ENCODE data around the gene AUTS2. TPM values are rescaled to one million over a fixed set of nuclear protein-coding genes. Genes with fewer than 3 reads are reported as not detected.

Gene AUTS2
- total RNA-seq, 1 experiment from 2014 or later = 50.0 TPM

DNA sequence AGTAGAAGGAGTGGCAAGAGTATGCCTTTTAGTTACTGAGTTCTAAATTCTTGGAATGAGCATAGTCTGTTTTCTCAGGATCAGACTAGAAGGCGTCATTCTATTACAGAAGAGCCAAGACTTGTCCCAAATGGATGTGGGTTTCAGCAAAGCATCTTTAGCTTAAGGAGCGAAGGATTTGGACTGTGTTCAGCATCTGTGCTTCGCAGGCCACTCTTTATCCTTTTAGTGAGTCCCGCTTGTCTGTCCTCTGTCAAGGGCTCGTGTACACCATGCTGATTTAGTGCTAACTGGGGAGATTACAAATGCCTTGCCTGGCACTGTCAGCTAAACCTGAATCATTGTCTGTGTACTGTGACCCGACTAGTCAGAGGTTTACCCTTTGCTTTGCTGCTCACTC is 465.7 kb downstream of the AUTS2 start (continued):
- TF ChIP-seq, protein P1, sequence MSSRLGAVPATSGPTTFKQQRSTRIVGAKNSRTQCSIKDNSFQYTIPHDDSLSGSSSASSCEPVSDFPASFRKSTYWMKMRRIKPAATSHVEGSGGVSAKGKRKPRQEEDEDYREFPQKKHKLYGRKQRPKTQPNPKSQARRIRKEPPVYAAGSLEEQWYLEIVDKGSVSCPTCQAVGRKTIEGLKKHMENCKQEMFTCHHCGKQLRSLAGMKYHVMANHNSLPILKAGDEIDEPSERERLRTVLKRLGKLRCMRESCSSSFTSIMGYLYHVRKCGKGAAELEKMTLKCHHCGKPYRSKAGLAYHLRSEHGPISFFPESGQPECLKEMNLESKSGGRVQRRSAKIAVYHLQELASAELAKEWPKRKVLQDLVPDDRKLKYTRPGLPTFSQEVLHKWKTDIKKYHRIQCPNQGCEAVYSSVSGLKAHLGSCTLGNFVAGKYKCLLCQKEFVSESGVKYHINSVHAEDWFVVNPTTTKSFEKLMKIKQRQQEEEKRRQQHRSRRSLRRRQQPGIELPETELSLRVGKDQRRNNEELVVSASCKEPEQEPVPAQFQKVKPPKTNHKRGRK (CRISPR knock-in tag; IDR thresholded peaks at IDR 0.05; ENCODE audit: borderline replicate concordance) = no peak

DNA sequence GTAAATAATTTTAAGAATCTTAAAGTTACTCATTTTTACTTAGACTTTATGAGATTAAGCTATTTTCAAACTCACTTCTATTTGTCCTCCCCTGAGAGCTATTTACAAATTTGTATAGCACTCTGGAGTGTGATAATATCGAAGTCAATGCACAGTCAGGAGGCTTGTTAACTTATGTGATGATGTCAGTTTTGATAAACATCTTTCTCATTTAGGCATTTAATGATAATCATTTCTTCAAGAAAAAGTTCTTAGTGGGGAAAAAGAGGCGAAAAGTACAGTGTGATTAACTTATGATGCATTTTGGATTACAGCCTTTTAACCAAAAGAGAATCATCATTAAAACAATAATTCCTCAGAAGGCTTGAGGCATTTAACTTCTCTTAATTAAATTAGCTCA is 468.6 kb downstream of the AUTS2 start:
- Mint-ChIP-seq H3K4me1 (peaks cover 2% of the 10 kb centered on the region; the same call in 1 of the 2 replicates), H3K9me3 (no peaks in the 10 kb centered on the region), H3K27ac (no peak overlapping the region), H3K4me3 (no peak overlapping the region), H3K27me3 (ENCODE audit: low read depth) (no peaks in the 10 kb centered on the region), H3K36me3 (no peaks in the 10 kb centered on the region)
- ATAC-seq (no peak), DNase-seq (ENCODE audit: low spot score) (no peak)
- ChIA-PET POLR2A (no interaction called here), CTCF (no interaction called here)
- TF ChIP-seq PRRX2 (CRISPR knock-in tag; IDR thresholded peaks at IDR 0.05) (no peak), HMGA2 (CRISPR knock-in tag; IDR thresholded peaks at IDR 0.05) (no peak), ZNF396 (CRISPR knock-in tag; IDR thresholded peaks at IDR 0.05; ENCODE audit: borderline replicate concordance) (no peak), GABPB1 (CRISPR knock-in tag; IDR thresholded peaks at IDR 0.05) (no peak), GTF2I (CRISPR knock-in tag; conservative IDR thresholded peaks at IDR 0.05) (no peak), RORB (CRISPR knock-in tag; IDR thresholded peaks at IDR 0.05) (no peak)
- TF ChIP-seq, protein P2, sequence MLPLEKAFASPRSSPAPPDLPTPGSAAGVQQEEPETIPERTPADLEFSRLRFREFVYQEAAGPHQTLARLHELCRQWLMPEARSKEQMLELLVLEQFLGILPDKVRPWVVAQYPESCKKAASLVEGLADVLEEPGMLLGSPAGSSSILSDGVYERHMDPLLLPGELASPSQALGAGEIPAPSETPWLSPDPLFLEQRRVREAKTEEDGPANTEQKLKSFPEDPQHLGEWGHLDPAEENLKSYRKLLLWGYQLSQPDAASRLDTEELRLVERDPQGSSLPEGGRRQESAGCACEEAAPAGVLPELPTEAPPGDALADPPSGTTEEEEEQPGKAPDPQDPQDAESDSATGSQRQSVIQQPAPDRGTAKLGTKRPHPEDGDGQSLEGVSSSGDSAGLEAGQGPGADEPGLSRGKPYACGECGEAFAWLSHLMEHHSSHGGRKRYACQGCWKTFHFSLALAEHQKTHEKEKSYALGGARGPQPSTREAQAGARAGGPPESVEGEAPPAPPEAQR (CRISPR knock-in tag; IDR thresholded peaks at IDR 0.05) = no peak
- TF ChIP-seq, protein P3, sequence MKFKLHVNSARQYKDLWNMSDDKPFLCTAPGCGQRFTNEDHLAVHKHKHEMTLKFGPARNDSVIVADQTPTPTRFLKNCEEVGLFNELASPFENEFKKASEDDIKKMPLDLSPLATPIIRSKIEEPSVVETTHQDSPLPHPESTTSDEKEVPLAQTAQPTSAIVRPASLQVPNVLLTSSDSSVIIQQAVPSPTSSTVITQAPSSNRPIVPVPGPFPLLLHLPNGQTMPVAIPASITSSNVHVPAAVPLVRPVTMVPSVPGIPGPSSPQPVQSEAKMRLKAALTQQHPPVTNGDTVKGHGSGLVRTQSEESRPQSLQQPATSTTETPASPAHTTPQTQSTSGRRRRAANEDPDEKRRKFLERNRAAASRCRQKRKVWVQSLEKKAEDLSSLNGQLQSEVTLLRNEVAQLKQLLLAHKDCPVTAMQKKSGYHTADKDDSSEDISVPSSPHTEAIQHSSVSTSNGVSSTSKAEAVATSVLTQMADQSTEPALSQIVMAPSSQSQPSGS (CRISPR knock-in tag; IDR thresholded peaks at IDR 0.05; ENCODE audit: borderline replicate concordance, low read depth) = no peak
- TF ChIP-seq, protein P4, sequence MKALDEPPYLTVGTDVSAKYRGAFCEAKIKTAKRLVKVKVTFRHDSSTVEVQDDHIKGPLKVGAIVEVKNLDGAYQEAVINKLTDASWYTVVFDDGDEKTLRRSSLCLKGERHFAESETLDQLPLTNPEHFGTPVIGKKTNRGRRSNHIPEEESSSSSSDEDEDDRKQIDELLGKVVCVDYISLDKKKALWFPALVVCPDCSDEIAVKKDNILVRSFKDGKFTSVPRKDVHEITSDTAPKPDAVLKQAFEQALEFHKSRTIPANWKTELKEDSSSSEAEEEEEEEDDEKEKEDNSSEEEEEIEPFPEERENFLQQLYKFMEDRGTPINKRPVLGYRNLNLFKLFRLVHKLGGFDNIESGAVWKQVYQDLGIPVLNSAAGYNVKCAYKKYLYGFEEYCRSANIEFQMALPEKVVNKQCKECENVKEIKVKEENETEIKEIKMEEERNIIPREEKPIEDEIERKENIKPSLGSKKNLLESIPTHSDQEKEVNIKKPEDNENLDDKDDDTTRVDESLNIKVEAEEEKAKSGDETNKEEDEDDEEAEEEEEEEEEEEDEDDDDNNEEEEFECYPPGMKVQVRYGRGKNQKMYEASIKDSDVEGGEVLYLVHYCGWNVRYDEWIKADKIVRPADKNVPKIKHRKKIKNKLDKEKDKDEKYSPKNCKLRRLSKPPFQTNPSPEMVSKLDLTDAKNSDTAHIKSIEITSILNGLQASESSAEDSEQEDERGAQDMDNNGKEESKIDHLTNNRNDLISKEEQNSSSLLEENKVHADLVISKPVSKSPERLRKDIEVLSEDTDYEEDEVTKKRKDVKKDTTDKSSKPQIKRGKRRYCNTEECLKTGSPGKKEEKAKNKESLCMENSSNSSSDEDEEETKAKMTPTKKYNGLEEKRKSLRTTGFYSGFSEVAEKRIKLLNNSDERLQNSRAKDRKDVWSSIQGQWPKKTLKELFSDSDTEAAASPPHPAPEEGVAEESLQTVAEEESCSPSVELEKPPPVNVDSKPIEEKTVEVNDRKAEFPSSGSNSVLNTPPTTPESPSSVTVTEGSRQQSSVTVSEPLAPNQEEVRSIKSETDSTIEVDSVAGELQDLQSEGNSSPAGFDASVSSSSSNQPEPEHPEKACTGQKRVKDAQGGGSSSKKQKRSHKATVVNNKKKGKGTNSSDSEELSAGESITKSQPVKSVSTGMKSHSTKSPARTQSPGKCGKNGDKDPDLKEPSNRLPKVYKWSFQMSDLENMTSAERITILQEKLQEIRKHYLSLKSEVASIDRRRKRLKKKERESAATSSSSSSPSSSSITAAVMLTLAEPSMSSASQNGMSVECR (CRISPR knock-in tag; IDR thresholded peaks at IDR 0.05; ENCODE audit: borderline replicate concordance) = no peak
- TF ChIP-seq, protein P5, sequence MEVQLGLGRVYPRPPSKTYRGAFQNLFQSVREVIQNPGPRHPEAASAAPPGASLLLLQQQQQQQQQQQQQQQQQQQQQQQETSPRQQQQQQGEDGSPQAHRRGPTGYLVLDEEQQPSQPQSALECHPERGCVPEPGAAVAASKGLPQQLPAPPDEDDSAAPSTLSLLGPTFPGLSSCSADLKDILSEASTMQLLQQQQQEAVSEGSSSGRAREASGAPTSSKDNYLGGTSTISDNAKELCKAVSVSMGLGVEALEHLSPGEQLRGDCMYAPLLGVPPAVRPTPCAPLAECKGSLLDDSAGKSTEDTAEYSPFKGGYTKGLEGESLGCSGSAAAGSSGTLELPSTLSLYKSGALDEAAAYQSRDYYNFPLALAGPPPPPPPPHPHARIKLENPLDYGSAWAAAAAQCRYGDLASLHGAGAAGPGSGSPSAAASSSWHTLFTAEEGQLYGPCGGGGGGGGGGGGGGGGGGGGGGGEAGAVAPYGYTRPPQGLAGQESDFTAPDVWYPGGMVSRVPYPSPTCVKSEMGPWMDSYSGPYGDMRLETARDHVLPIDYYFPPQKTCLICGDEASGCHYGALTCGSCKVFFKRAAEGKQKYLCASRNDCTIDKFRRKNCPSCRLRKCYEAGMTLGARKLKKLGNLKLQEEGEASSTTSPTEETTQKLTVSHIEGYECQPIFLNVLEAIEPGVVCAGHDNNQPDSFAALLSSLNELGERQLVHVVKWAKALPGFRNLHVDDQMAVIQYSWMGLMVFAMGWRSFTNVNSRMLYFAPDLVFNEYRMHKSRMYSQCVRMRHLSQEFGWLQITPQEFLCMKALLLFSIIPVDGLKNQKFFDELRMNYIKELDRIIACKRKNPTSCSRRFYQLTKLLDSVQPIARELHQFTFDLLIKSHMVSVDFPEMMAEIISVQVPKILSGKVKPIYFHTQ (CRISPR knock-in tag; IDR thresholded peaks at IDR 0.05) = no peak
- TF ChIP-seq, protein P6, sequence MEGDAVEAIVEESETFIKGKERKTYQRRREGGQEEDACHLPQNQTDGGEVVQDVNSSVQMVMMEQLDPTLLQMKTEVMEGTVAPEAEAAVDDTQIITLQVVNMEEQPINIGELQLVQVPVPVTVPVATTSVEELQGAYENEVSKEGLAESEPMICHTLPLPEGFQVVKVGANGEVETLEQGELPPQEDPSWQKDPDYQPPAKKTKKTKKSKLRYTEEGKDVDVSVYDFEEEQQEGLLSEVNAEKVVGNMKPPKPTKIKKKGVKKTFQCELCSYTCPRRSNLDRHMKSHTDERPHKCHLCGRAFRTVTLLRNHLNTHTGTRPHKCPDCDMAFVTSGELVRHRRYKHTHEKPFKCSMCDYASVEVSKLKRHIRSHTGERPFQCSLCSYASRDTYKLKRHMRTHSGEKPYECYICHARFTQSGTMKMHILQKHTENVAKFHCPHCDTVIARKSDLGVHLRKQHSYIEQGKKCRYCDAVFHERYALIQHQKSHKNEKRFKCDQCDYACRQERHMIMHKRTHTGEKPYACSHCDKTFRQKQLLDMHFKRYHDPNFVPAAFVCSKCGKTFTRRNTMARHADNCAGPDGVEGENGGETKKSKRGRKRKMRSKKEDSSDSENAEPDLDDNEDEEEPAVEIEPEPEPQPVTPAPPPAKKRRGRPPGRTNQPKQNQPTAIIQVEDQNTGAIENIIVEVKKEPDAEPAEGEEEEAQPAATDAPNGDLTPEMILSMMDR (IDR thresholded peaks at IDR 0.05) = no peak
